ENCODE measurements around the gene HLA-DMA. TPM values are rescaled to one million over a fixed set of nuclear protein-coding genes. Genes with fewer than 3 reads are reported as not detected.

HLA-DMA gene
- total and polyA plus RNA-seq, 2 of the 13 experiments (the other 11 are each of a cell fraction or from before 2014, with no cell fraction given) = 0.70 to 0.71 TPM

DNA sequence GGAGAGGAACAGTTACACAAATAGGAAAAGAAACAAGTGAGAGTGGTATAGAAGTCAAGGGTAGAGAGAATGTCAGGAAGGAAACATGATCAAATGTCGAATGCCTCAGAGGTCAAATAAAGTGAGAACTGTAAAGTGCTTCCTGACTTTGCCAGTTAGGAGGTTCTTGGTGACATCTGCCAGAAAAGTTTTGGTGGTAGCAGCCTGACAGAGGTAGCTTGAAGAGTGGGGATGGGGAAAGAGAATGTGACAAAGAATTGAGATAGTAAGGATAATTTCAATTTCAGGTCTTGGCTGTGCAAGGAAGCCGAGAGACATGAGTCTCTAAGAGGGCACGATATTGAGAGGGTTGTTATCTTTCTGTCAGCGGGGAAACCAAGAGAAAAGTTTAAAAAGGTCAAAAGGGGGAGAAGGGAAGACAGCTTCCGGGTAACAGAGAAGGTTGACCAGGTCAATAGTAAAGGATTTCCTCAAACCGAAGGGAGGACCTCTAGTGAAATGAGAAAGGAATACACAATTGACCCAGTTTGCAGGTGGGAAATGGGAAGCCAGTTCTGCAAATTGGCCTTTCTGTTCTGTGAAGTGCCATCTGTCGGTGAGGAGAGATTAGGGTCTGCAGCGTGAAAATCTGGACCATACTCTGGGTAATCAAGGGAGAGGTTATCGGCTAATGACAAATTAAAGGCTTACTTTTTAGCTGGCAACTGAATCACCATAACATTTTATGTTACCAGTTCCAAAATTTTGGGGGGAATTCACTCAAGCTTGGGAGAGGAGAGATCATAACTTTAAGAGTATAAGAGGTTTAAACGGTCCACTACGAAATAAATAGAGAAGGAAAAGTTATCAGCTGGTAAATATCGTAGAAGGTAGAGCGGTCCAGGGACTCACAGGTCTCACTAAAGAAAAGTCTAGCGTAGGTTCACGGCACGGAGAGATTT is 14.5 kb upstream of the HLA-DMA start (continued):
- TF ChIP-seq, protein P1, sequence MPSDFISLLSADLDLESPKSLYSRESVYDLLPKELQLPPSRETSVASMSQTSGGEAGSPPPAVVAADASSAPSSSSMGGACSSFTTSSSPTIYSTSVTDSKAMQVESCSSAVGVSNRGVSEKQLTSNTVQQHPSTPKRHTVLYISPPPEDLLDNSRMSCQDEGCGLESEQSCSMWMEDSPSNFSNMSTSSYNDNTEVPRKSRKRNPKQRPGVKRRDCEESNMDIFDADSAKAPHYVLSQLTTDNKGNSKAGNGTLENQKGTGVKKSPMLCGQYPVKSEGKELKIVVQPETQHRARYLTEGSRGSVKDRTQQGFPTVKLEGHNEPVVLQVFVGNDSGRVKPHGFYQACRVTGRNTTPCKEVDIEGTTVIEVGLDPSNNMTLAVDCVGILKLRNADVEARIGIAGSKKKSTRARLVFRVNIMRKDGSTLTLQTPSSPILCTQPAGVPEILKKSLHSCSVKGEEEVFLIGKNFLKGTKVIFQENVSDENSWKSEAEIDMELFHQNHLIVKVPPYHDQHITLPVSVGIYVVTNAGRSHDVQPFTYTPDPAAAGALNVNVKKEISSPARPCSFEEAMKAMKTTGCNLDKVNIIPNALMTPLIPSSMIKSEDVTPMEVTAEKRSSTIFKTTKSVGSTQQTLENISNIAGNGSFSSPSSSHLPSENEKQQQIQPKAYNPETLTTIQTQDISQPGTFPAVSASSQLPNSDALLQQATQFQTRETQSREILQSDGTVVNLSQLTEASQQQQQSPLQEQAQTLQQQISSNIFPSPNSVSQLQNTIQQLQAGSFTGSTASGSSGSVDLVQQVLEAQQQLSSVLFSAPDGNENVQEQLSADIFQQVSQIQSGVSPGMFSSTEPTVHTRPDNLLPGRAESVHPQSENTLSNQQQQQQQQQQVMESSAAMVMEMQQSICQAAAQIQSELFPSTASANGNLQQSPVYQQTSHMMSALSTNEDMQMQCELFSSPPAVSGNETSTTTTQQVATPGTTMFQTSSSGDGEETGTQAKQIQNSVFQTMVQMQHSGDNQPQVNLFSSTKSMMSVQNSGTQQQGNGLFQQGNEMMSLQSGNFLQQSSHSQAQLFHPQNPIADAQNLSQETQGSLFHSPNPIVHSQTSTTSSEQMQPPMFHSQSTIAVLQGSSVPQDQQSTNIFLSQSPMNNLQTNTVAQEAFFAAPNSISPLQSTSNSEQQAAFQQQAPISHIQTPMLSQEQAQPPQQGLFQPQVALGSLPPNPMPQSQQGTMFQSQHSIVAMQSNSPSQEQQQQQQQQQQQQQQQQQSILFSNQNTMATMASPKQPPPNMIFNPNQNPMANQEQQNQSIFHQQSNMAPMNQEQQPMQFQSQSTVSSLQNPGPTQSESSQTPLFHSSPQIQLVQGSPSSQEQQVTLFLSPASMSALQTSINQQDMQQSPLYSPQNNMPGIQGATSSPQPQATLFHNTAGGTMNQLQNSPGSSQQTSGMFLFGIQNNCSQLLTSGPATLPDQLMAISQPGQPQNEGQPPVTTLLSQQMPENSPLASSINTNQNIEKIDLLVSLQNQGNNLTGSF (CRISPR knock-in tag; IDR thresholded peaks at IDR 0.05) = no peak
- TF ChIP-seq MZF1 (CRISPR knock-in tag; IDR thresholded peaks at IDR 0.05; ENCODE audit: borderline replicate concordance) = no peak
- no peak for TF ChIP-seq MLLT10 (CRISPR knock-in tag; IDR thresholded peaks at IDR 0.05)
- TF ChIP-seq ZNF367 (CRISPR knock-in tag; IDR thresholded peaks at IDR 0.05; ENCODE audit: borderline replicate concordance) = no peak
- TF ChIP-seq PHF5A (CRISPR knock-in tag; IDR thresholded peaks at IDR 0.05; ENCODE audit: low read depth, unreplicated experiment) = no peak
- TF ChIP-seq, protein P2, sequence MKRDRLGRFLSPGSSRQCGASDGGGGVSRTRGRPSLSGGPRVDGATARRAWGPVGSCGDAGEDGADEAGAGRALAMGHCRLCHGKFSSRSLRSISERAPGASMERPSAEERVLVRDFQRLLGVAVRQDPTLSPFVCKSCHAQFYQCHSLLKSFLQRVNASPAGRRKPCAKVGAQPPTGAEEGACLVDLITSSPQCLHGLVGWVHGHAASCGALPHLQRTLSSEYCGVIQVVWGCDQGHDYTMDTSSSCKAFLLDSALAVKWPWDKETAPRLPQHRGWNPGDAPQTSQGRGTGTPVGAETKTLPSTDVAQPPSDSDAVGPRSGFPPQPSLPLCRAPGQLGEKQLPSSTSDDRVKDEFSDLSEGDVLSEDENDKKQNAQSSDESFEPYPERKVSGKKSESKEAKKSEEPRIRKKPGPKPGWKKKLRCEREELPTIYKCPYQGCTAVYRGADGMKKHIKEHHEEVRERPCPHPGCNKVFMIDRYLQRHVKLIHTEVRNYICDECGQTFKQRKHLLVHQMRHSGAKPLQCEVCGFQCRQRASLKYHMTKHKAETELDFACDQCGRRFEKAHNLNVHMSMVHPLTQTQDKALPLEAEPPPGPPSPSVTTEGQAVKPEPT (CRISPR knock-in tag; IDR thresholded peaks at IDR 0.05; ENCODE audit: low read depth) = no peak
- TF ChIP-seq ZNF567 (CRISPR knock-in tag; IDR thresholded peaks at IDR 0.05; ENCODE audit: borderline replicate concordance) = no peak
- TF ChIP-seq, protein P3, sequence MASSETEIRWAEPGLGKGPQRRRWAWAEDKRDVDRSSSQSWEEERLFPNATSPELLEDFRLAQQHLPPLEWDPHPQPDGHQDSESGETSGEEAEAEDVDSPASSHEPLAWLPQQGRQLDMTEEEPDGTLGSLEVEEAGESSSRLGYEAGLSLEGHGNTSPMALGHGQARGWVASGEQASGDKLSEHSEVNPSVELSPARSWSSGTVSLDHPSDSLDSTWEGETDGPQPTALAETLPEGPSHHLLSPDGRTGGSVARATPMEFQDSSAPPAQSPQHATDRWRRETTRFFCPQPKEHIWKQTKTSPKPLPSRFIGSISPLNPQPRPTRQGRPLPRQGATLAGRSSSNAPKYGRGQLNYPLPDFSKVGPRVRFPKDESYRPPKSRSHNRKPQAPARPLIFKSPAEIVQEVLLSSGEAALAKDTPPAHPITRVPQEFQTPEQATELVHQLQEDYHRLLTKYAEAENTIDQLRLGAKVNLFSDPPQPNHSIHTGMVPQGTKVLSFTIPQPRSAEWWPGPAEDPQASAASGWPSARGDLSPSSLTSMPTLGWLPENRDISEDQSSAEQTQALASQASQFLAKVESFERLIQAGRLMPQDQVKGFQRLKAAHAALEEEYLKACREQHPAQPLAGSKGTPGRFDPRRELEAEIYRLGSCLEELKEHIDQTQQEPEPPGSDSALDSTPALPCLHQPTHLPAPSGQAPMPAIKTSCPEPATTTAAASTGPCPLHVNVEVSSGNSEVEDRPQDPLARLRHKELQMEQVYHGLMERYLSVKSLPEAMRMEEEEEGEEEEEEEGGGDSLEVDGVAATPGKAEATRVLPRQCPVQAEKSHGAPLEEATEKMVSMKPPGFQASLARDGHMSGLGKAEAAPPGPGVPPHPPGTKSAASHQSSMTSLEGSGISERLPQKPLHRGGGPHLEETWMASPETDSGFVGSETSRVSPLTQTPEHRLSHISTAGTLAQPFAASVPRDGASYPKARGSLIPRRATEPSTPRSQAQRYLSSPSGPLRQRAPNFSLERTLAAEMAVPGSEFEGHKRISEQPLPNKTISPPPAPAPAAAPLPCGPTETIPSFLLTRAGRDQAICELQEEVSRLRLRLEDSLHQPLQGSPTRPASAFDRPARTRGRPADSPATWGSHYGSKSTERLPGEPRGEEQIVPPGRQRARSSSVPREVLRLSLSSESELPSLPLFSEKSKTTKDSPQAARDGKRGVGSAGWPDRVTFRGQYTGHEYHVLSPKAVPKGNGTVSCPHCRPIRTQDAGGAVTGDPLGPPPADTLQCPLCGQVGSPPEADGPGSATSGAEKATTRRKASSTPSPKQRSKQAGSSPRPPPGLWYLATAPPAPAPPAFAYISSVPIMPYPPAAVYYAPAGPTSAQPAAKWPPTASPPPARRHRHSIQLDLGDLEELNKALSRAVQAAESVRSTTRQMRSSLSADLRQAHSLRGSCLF (CRISPR knock-in tag; IDR thresholded peaks at IDR 0.05; ENCODE audit: borderline replicate concordance) = no peak
- TF ChIP-seq SP2 (CRISPR knock-in tag; IDR thresholded peaks at IDR 0.05) = no peak
- TF ChIP-seq ZNF451 (CRISPR knock-in tag; IDR thresholded peaks at IDR 0.05) = no peak
- TF ChIP-seq NAIF1 (CRISPR knock-in tag; IDR thresholded peaks at IDR 0.05; ENCODE audit: borderline replicate concordance) = no peak
- 0 out of 2 replicates have a peak, but pooled peaks have one; percentile 12 for TF ChIP-seq U2AF2 (IDR thresholded peaks at IDR 0.05; ENCODE audit: low read depth, low read length)
- TF ChIP-seq NFE2L2 (IDR thresholded peaks at IDR 0.05; ENCODE audit: low read length) = no peak
- no peak for TF ChIP-seq SIX4 (CRISPR knock-in tag; IDR thresholded peaks at IDR 0.05)
- TF ChIP-seq ZNF570 (CRISPR knock-in tag; IDR thresholded peaks at IDR 0.05; ENCODE audit: borderline replicate concordance) = no peak
- no peak for TF ChIP-seq ZBTB38 (CRISPR knock-in tag; IDR thresholded peaks at IDR 0.05)
